ENCODE measurements around the gene BRD4.
"Not testable (repeated sequence)": the region's sequence is repeated elsewhere in the genome, so short reads cannot be mapped to it uniquely, and the experiment has no call there.

The BRD4 gene

GRCh38 chr19:15332311-15332996 is at the start of gene BRD4:
BRD4 (minus strand) TSS chr19:15332539; CDS start chr19:15273099, 59,440 bp downstream.
- peak within 1 kb of the TSS; percentile 94 for H3K4me3 ChIP-seq (ENCODE audit: low read depth, low read length)

- no peak overlapping the region for H3K4me3 ChIP-seq (ENCODE audit: low read depth, low read length)
These were observed 49.5 kb upstream of the BRD4 start for GRCh38 chr19:15381864-15382263.

- no peak overlapping the region for H3K4me3 ChIP-seq (ENCODE audit: low read depth, low read length)
These were observed 49.1 kb upstream of the BRD4 start for GRCh38 chr19:15381429-15381828.

- peak overlapping the region; percentile 45 for H3K4me3 ChIP-seq (ENCODE audit: low read depth, low read length)
These were observed 47.8 kb upstream of the BRD4 start for GRCh38 chr19:15379999-15380647.

- peak within 1 kb of the TSS; percentile 82 for H3K4me3 ChIP-seq (ENCODE audit: low read depth, low read length)
These were observed 47.0 kb upstream of the BRD4 start, which contains the start of gene AKAP8 for GRCh38 chr19:15379083-15379998. AKAP8 (minus strand) TSS chr19:15379787; CDS start chr19:15379731, 56 bp downstream.

- H3K4me3 ChIP-seq (ENCODE audit: low read depth, low read length) = peak overlapping the region; percentile 82
These were observed 46.3 kb upstream of the BRD4 start for GRCh38 chr19:15378534-15379082.

GRCh38 chr19:15374796-15375440 is 42.6 kb upstream of the BRD4 start:
- H3K4me3 ChIP-seq (ENCODE audit: low read depth, low read length) = no peak overlapping the region

- H3K4me3 ChIP-seq (ENCODE audit: low read depth, low read length) = no peak overlapping the region
These were observed 41.8 kb upstream of the BRD4 start for GRCh38 chr19:15374105-15374651.

GRCh38 chr19:15373644-15374043 is 41.3 kb upstream of the BRD4 start:
- no peak overlapping the region for H3K4me3 ChIP-seq (ENCODE audit: low read depth, low read length)

GRCh38 chr19:15372891-15373301 is 40.6 kb upstream of the BRD4 start:
- no peak overlapping the region for H3K4me3 ChIP-seq (ENCODE audit: low read depth, low read length)

GRCh38 chr19:15372470-15372869 is 40.1 kb upstream of the BRD4 start:
- no peak overlapping the region for H3K4me3 ChIP-seq (ENCODE audit: low read depth, low read length)

- no peak overlapping the region for H3K4me3 ChIP-seq (ENCODE audit: low read depth, low read length)
These were observed 39.5 kb upstream of the BRD4 start for GRCh38 chr19:15371786-15372380.

- no peak overlapping the region for H3K4me3 ChIP-seq (ENCODE audit: low read depth, low read length)
These were observed 38.8 kb upstream of the BRD4 start for GRCh38 chr19:15371119-15371518.

- no peak overlapping the region for H3K4me3 ChIP-seq (ENCODE audit: low read depth, low read length)
These were observed 37.2 kb upstream of the BRD4 start for GRCh38 chr19:15369594-15369891.

- no peak overlapping the region for H3K4me3 ChIP-seq (ENCODE audit: low read depth, low read length)
These were observed 36.7 kb upstream of the BRD4 start for GRCh38 chr19:15368798-15369593.

GRCh38 chr19:15368051-15368632 is 35.8 kb upstream of the BRD4 start:
- H3K4me3 ChIP-seq (ENCODE audit: low read depth, low read length) = no peak overlapping the region

GRCh38 chr19:15367439-15367838 is 35.1 kb upstream of the BRD4 start:
- no peak overlapping the region for H3K4me3 ChIP-seq (ENCODE audit: low read depth, low read length)

GRCh38 chr19:15365264-15365663 is 32.9 kb upstream of the BRD4 start:
- H3K4me3 ChIP-seq (ENCODE audit: low read depth, low read length) = no peak overlapping the region

GRCh38 chr19:15363791-15364190 is 31.5 kb upstream of the BRD4 start:
- H3K4me3 ChIP-seq (ENCODE audit: low read depth, low read length) = not testable (repeated sequence)

All from iPS-11a (cell line).